HAP-1 (cell line): Measurements from ENCODE around the gene DESI2.

ENCODE experiments used
- DNase-seq, 2 experiments: peaks; one replicate each; pipeline ENCODE4 v3.0.0-alpha.2; 2016 to 2020; ENCODE audit warnings: low spot score in 2 of 2
- H3K27me3 ChIP-seq: fragments of 250-450 bp; sonication (Bioruptor Pico); 2 replicates; pipeline ENCODE4 v1.5.1; 2020; ENCODE audit warnings: low read depth, mild to moderate bottlenecking, moderate library complexity
- H3K36me3 ChIP-seq: fragments of 250-450 bp; sonication (Bioruptor Pico); replicated peaks from 2 replicates; pipeline ENCODE4 v1.5.1; 2020; ENCODE audit warnings: mild to moderate bottlenecking
- H3K4me1 ChIP-seq: fragments of 250-450 bp; sonication (Bioruptor Pico); 2 replicates; pipeline ENCODE4 v1.5.1; 2020; ENCODE audit warnings: mild to moderate bottlenecking
- H3K4me3 ChIP-seq: fragments of 250-450 bp; sonication (Bioruptor Pico); 2 replicates; pipeline ENCODE4 v1.5.1; 2020; ENCODE audit warnings: mild to moderate bottlenecking, moderate library complexity
- H3K9me3 ChIP-seq: fragments of 250-450 bp; sonication (Bioruptor Pico); 2 replicates; pipeline ENCODE4 v1.5.1; 2020; ENCODE audit warnings: mild to moderate bottlenecking, moderate library complexity
- in situ Hi-C: fragments of 300-500 bp; cut with MboI; formaldehyde crosslinking; loops from 3 replicates; pipeline ENCODE4 v1.14.3; 2020; ENCODE audit warnings: low sequenced_read_pairs, inconsistent platforms, mixed read lengths

DESI2 gene

GRCh38 chr1:244702620-244703019, 49.7 kb downstream of the DESI2 start:
- Histone ChIP-seq H3K27me3 (no peaks in the 10 kb centered on the region), H3K36me3 (peaks cover 31% of the 10 kb centered on the region), H3K9me3 (no peaks in the 10 kb centered on the region), H3K4me1 (no peaks in the 10 kb centered on the region), H3K4me3 (no peak overlapping the region)
- in situ Hi-C loops = no loop called here
- DNase-seq = no peak

DNA sequence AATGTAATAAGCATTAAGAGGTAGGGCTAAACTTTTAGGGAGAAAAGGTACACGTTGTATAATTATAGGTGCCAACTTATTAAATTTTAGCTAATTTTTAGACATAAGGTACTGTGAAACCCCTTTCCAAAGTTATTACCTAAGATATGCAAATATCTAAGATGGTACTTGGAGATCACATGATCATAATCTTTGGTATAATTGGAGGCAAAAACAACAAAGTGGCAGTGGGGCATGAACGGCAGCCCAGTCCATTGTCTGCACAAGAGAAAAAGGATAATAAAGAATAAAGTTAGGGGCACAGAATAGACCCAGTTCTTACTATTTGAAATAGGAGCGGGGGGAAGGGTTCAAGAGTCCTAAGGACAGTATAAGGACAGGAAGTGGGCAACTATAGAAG, 51.2 kb downstream of the DESI2 start:
- Histone ChIP-seq H3K4me1 (peaks cover 6% of the 10 kb centered on the region), H3K27me3 (no peaks in the 10 kb centered on the region), H3K36me3 (peaks cover 29% of the 10 kb centered on the region), H3K4me3 (no peak overlapping the region), H3K9me3 (no peaks in the 10 kb centered on the region)
- in situ Hi-C loops = no loop called here
- DNase-seq = no peak

DNA sequence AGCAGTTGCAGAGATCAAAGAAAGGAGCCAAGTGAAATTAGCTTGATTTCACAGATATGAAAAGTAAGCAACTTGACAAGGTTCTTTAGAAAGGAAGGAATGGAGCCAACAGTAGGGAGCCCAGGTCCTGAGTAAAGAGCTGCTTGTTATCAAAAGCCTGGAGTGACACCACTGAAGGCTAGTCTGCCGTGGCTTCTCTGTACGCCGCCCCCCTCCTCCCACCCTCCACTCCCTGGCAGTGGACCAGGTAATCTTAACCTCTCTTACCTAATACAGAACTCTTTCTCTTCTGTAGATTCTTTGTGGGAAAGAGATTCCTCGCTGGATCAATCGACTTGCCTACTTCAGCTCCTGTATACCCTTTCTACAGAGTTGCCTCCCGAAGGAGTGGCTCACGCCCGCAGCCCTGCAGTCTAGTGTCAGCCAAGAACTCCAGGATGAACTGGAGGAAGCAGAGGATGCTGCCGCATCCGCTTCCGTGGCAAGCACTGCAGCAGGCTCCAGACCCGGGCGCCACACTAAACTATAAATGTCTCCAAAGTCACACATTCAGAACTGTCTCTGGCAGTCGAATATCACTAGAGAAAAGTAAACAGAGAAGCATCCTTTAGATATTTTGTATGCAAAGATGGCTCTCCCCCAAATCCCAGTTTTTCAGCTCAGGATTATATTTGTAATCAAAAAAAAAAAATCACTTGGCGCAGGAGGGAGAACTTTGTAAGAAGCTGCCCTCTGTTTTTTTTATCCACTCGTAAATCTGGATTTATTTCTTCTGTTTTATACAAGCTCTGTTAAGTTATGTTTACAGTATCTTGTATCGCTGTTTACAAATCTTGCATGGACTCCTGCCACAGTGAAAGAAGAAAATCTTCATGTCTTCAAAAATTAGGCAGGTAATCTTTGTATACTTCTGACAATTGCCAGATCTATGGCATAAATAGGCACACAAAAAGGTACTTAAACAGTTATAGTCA, 52.6 kb downstream of the DESI2 start:
- H3K9me3 ChIP-seq = no peaks in the 10 kb centered on the region
- no peak for DNase-seq
- peaks cover 15% of the 10 kb centered on the region for H3K4me1 ChIP-seq
- peaks cover 23% of the 10 kb centered on the region for H3K36me3 ChIP-seq
- in situ Hi-C loops = no loop called here
- no peak overlapping the region for H3K4me3 ChIP-seq
- no peaks in the 10 kb centered on the region for H3K27me3 ChIP-seq

GRCh38 chr1:244709076-244709475, 56.1 kb downstream of the DESI2 start:
- no peaks in the 10 kb centered on the region for H3K9me3 ChIP-seq
- in situ Hi-C loops = no loop called here
- no peak overlapping the region for H3K4me3 ChIP-seq
- no peaks in the 10 kb centered on the region for H3K27me3 ChIP-seq
- H3K36me3 ChIP-seq = peaks cover 15% of the 10 kb centered on the region; the same call in 1 of the 2 replicates
- no peak for DNase-seq
- H3K4me1 ChIP-seq = peaks cover 15% of the 10 kb centered on the region

DNA sequence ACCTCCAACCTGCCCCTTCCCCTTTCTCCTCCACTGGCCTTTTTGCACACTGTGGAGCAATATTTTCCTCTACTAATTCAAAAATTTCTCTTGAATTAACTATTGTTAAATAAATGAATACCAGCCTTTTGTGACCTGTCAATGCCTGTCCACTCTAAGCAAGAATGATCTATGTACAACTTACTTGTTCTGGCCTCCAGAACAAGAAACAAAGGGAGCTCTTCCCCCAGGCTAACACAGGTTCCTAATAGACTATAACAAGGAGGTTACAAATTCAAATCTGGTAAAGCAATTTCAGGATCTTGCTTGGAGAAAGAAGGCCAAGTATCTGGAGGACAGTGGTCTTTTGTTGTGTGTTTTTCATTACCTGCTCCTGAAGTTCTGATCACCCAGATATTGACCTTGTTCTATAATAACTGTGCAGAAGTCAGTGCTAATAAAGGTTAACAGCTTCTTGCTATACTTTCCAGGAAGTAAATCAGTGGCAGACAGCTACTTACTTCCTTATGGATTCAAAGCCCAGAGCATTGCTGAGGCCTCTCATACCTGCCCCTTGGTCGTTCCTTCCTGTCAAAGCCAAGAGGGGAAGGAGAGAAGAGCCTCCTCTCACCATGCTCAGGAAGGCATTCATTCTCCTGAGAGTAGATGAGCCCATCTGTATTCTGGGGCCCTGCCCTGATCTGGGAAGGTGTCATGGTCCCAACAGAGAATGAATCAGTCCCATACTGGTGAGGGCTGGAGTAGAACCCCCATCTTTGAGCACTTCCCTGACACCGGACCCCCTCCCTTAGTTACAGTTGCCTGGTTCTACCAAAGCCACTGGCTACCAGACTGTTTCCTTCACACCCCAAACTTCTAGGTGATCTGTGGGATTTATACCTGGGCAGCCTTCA, 56.8 kb downstream of the DESI2 start:
- peaks cover 15% of the 10 kb centered on the region for H3K4me1 ChIP-seq
- H3K9me3 ChIP-seq = no peaks in the 10 kb centered on the region
- peak; percentile 66 to 77 for DNase-seq
- peaks cover 9% of the 10 kb centered on the region; the same call in 1 of the 2 replicates for H3K36me3 ChIP-seq
- no peak overlapping the region for H3K4me3 ChIP-seq
- in situ Hi-C loops = no loop called here
- H3K27me3 ChIP-seq = no peaks in the 10 kb centered on the region

GRCh38 chr1:244710474-244711062, 57.6 kb downstream of the DESI2 start:
- peaks cover 3% of the 10 kb centered on the region; the same call in 1 of the 2 replicates for H3K36me3 ChIP-seq
- H3K4me3 ChIP-seq = no peak overlapping the region
- H3K9me3 ChIP-seq = no peaks in the 10 kb centered on the region
- peaks cover 15% of the 10 kb centered on the region for H3K4me1 ChIP-seq
- no peak for DNase-seq
- no peaks in the 10 kb centered on the region for H3K27me3 ChIP-seq
- in situ Hi-C loops = no loop called here

GRCh38 chr1:244712669-244713068, 59.7 kb downstream of the DESI2 start:
- Histone ChIP-seq H3K36me3 (no peaks in the 10 kb centered on the region), H3K4me3 (no peak overlapping the region), H3K9me3 (no peaks in the 10 kb centered on the region), H3K4me1 (peaks cover 15% of the 10 kb centered on the region), H3K27me3 (no peaks in the 10 kb centered on the region)
- in situ Hi-C loops = no loop called here
- no peak for DNase-seq

DNA sequence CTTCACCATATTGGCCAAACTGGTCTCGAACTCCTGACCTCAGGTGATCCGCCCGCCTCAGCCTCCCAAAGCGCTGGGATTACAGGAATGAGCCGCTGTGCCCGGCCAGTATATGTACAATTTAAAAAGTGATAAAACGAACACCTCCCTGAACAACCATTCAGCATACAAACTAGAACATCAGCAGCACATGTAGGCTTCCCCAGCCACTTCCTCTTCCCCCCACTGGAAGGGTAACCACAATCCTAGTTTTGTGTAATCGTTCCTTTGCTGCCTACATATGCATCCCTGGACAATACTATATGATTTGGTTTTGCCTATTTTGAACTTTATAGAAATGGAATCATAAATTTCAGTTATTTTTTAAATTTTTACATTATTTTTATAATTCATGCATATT, 60.4 kb downstream of the DESI2 start:
- in situ Hi-C loops = no loop called here
- H3K36me3 ChIP-seq = no peaks in the 10 kb centered on the region
- no peak for DNase-seq

GRCh38 chr1:244727871-244728474, 75.0 kb downstream of the DESI2 start:
- Histone ChIP-seq H3K36me3 (no peaks in the 10 kb centered on the region), H3K4me3 (no peak overlapping the region), H3K27me3 (no peaks in the 10 kb centered on the region), H3K4me1 (no peaks in the 10 kb centered on the region), H3K9me3 (no peaks in the 10 kb centered on the region)
- in situ Hi-C loops = no loop called here
- DNase-seq = no peak

More for the DNA sequence above, 60.4 kb downstream of the DESI2 start:
- Histone ChIP-seq H3K4me3 (no peak overlapping the region), H3K9me3 (no peaks in the 10 kb centered on the region), H3K4me1 (peaks cover 15% of the 10 kb centered on the region), H3K27me3 (no peaks in the 10 kb centered on the region)

DNA sequence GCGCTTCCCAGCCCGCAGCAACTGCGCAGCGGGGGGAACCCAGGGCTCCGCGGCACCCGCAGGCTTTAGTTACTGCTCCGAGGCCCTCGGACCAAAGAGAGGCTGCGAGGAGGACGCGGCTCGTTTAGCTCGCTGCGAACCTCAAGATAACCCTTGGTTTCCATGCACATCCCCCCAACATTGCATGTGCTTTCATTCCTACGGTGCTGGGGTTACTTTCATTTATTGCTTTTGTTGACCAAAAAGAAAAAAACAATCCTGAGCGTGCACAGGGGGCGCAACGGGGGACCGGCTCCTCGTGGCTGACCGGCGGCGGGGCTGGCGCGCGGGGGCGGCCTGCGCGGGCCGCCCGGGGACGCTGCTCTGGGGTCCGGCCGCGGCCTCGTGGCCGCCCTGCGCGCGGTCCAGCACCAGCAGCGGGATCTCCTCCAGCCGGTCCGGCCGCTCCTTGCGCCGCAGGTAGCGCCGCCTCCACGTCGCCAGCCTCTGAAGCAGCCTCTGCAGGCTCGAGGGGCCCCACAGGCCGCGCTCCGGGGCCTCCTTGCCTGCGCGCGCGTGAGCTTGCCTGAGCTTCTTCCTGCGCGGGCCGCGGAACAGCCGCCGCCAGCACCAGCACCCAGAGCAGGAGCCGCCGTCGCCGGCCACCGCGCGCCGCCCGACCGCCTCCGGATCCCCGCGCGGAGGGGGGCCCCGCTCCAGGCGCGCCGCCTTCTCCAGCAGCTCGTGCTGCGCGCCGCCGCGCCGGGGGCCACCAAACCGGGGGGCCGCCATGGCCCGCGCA, 77.4 kb downstream of the DESI2 start:
- no peaks in the 10 kb centered on the region for H3K36me3 ChIP-seq
- no peak for DNase-seq
- no peaks in the 10 kb centered on the region for H3K27me3 ChIP-seq
- peaks cover 3% of the 10 kb centered on the region; the same call in 1 of the 2 replicates for H3K9me3 ChIP-seq
- in situ Hi-C loops = no loop called here
- H3K4me1 ChIP-seq = no peaks in the 10 kb centered on the region
- H3K4me3 ChIP-seq = no peak overlapping the region

GRCh38 chr1:244730934-244731434, 78.1 kb downstream of the DESI2 start:
- in situ Hi-C loops = no loop called here

DNA sequence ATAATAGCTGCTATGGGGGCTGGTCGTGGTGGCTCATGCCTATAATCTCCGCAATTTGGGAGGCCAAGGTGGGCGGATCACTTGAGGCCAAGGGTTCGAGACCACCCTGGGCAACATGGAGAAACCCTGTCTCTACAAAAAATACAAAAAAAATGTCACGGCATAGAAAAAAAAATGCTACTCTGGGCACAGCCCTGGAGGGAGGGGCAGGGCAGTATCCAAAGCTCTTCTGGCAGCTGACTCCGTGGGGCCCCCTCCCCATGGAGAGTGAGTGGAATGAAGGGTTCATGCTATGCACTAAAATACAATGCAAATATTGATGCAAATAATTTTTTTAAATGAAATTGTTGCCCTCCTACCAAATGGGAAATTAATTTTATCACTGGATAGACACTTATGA, 78.7 kb downstream of the DESI2 start:
- Histone ChIP-seq H3K36me3 (no peaks in the 10 kb centered on the region), H3K4me1 (no peaks in the 10 kb centered on the region), H3K4me3 (no peak overlapping the region), H3K27me3 (no peaks in the 10 kb centered on the region), H3K9me3 (peaks cover 3% of the 10 kb centered on the region; the same call in 1 of the 2 replicates)
- in situ Hi-C loops = no loop called here
- no peak for DNase-seq

More at GRCh38 chr1:244730934-244731434, 78.1 kb downstream of the DESI2 start:
- Histone ChIP-seq H3K36me3 (no peaks in the 10 kb centered on the region), H3K27me3 (no peaks in the 10 kb centered on the region), H3K4me3 (no peak overlapping the region), H3K4me1 (no peaks in the 10 kb centered on the region), H3K9me3 (peaks cover 3% of the 10 kb centered on the region; the same call in 1 of the 2 replicates)
- no peak for DNase-seq
